Spleen (tissue), 11 donors: ENCODE measurements around the gene TOM1L1. TPM values are rescaled to one million over a fixed set of nuclear protein-coding genes. Genes with fewer than 3 reads are reported as not detected.

Experiments
- DNase-seq: peaks from one replicate; pipeline ENCODE4 v3.0.0-alpha.2; 2020
- H3K27ac ChIP-seq, 8 donors: fragments of 200-600 bp; sonication (generic) in 7 of 8; 1 replicate in 4 of 8; 2 replicates in 4 of 8; pipeline versions ENCODE4 v1.5.0 to v1.8.0; 2016 to 2021; ENCODE audit warnings: inconsistent platforms in 4 of 8, mild to moderate bottlenecking in 4 of 8, moderate library complexity in 1 of 8
- H3K27me3 ChIP-seq, 7 donors: fragments of 200-600 bp; sonication (generic) in 6 of 7; replicated peaks in 1 of 7; 1 replicate in 4 of 7; 2 replicates in 3 of 7; pipeline versions ENCODE4 v1.5.0 to v1.8.0; 2016 to 2021; ENCODE audit warnings: inconsistent platforms in 3 of 7, mild to moderate bottlenecking in 1 of 7
- H3K36me3 ChIP-seq, 6 donors: fragments of 200-600 bp; sonication (generic) in 5 of 6; 1 replicate in 4 of 6; 2 replicates in 2 of 6; pipeline versions ENCODE4 v1.5.0 to v1.8.0; 2016 to 2021; ENCODE audit warnings: inconsistent platforms in 2 of 6
- H3K4me1 ChIP-seq, 6 donors: fragments of 200-600 bp; sonication (generic) in 5 of 6; 1 replicate in 3 of 6; 2 replicates in 3 of 6; pipeline versions ENCODE4 v1.5.0 to v1.8.0; 2016 to 2021; ENCODE audit warnings: inconsistent platforms in 3 of 6
- H3K4me3 ChIP-seq, 8 donors: fragments of 200-600 bp; sonication (generic) in 7 of 8; 1 replicate in 4 of 8; 2 replicates in 4 of 8; pipeline versions ENCODE4 v1.5.0 to v1.8.0; 2016 to 2021; ENCODE audit warnings: inconsistent platforms in 4 of 8, mild to moderate bottlenecking in 4 of 8, moderate library complexity in 2 of 8
- H3K9me3 ChIP-seq, 8 donors: fragments of 200-600 bp; sonication (generic) in 7 of 8; 1 replicate in 4 of 8; 2 replicates in 4 of 8; pipeline versions ENCODE4 v1.5.0 to v1.8.0; 2016 to 2021; ENCODE audit warnings: inconsistent platforms in 4 of 8
- CTCF ChIP-seq, 11 experiments: fragments of 200-600 bp in 7 of 11; fragments of 450-650 bp in 4 of 11; sonication (generic) in 4 of 11; IDR thresholded peaks in 8 of 11; conservative IDR thresholded peaks in 3 of 11; 1 replicate in 7 of 11; 2 replicates in 4 of 11; pipeline versions ENCODE4 v1.4.0 to v1.8.0; 2016 to 2021; ENCODE audit warnings: antibody characterized with exemption in 11 of 11, inconsistent platforms in 4 of 11, mild to moderate bottlenecking in 1 of 11
- POLR2A ChIP-seq, 3 donors: fragments of 450-650 bp; IDR thresholded peaks; one replicate each; pipeline ENCODE4 v1.5.1; 2017; ENCODE audit warnings: antibody characterized with exemption in 3 of 3, mild to moderate bottlenecking in 1 of 3
- POLR2AphosphoS5 ChIP-seq, 3 donors: sonication (generic); formaldehyde crosslinking; IDR thresholded peaks; one replicate each; pipeline ENCODE4 v1.5.1; 2017; ENCODE audit warnings: antibody characterized with exemption in 3 of 3
- WGBS, 5 donors: extraction: QIAGEN DNeasy Blood & Tissue Kit in 3 of 5; methylation state at CpG; one replicate each; pipeline versions ENCODE4 v1.1.5 to v1.1.7; 2013 to 2018; 5-methylcytosine and 5-hydroxymethylcytosine counted together
- intact Hi-C: fragments of 100-400 bp; cut with DNase I; formaldehyde crosslinking; loops from one replicate; pipeline ENCODE4 v1.15.0; 2023; ENCODE audit warnings: low total_unique reads
- polyA plus RNA-seq, 3 donors: library from polyadenylated mRNA; stranded (reverse); fragments of 200-250 nt; gene quantifications; one replicate each; pipeline ENCODE4 v1.2.1, GENCODE V29; 2013
- total RNA-seq, 7 donors: library from RNA; depleted of rRNA in 3 of 7; stranded (reverse); fragments of >200 nt in 3 of 7; fragmentation: NEBNext Ultra II Directional in 4 of 7; extraction: Animal tissue kit (Norgen Biotek cat#: 25700) in 4 of 7; gene quantifications; one replicate each; pipeline versions ENCODE4 v1.1.0 to v1.2.1, GENCODE V29; 2016 to 2021
- donor health status: healthy with polysubstance abuse.
- donor health status: DM: no; HTN: no; CAD: no; lungs with moderate emphysema.
- donor health status: DM: no; HTN: no; CAD: no.
- donor health status: Bipolar disorder and iron deficiency.
- donor health status: healthy.
- donor health status: DM: no; HTN: no; CAD: no.
- donor health status: DM: yes; HTN: yes; CAD: no.

The TOM1L1 gene
- total and polyA plus RNA-seq, 10 donors, result 2.3 to 14.3 (median 4.2) TPM

- Histone ChIP-seq H3K9me3 (peaks cover 0 to 4% (median under 1%) of the 10 kb centered on the region in 8 donors), H3K4me3 (no peak overlapping the region), H3K27me3 (no peaks in the 10 kb centered on the region), H3K27ac (no peak overlapping the region), H3K36me3 (no peaks in the 10 kb centered on the region), H3K4me1 (peaks cover 2 to 10% (median 5%) of the 10 kb centered on the region in 6 donors)
- no peak for DNase-seq
- 87 to 98% (median 92%) methylated on average over 3 of the region's 3 CpGs for WGBS, 5 donors
- TF ChIP-seq POLR2AphosphoS5 (IDR thresholded peaks at IDR 0.05) (no peak), CTCF (IDR thresholded peaks at IDR 0.05 in 8 of 11, conservative IDR thresholded peaks at IDR 0.05 in 3 of 11) (no peak), POLR2A (IDR thresholded peaks at IDR 0.05) (no peak)
- intact Hi-C loops, result no loop called here
Measured at GRCh38 chr17:54974759-54975158, 74.1 kb downstream of the TOM1L1 start.

GRCh38 chr17:54976316-54976715 is 75.7 kb downstream of the TOM1L1 start:
- no peaks in the 10 kb centered on the region for H3K36me3 ChIP-seq
- no peak overlapping the region for H3K4me3 ChIP-seq
- no peaks in the 10 kb centered on the region for H3K27me3 ChIP-seq
- DNase-seq, result no peak
- no peak overlapping the region for H3K27ac ChIP-seq
- TF ChIP-seq POLR2AphosphoS5 (IDR thresholded peaks at IDR 0.05), result no peak
- no peak for TF ChIP-seq POLR2A (IDR thresholded peaks at IDR 0.05)
- TF ChIP-seq CTCF (IDR thresholded peaks at IDR 0.05 in 8 of 11, conservative IDR thresholded peaks at IDR 0.05 in 3 of 11), result no peak
- H3K9me3 ChIP-seq, result peaks cover 0 to 17% (median 11%) of the 10 kb centered on the region in 8 donors
- H3K4me1 ChIP-seq, result no peaks in the 10 kb centered on the region
- WGBS, 5 donors, result 87 to 100% (median 92%) methylated on average over 3 of the region's 3 CpGs
- intact Hi-C loops, result no loop called here

GRCh38 chr17:54977744-54978143 is 77.1 kb downstream of the TOM1L1 start:
- no peaks in the 10 kb centered on the region for H3K36me3 ChIP-seq
- H3K4me3 ChIP-seq, result no peak overlapping the region
- no peaks in the 10 kb centered on the region for H3K4me1 ChIP-seq
- H3K9me3 ChIP-seq, result peaks cover 0 to 17% (median 11%) of the 10 kb centered on the region in 8 donors
- WGBS, 5 donors, result 94 to 97% (median 95%) methylated on average over 2 of the region's 2 CpGs
- intact Hi-C loops, result no loop called here
- TF ChIP-seq POLR2A (IDR thresholded peaks at IDR 0.05) (no peak), POLR2AphosphoS5 (IDR thresholded peaks at IDR 0.05) (no peak), CTCF (IDR thresholded peaks at IDR 0.05 in 8 of 11, conservative IDR thresholded peaks at IDR 0.05 in 3 of 11) (no peak)
- no peak overlapping the region for H3K27ac ChIP-seq
- H3K27me3 ChIP-seq, result no peaks in the 10 kb centered on the region
- no peak for DNase-seq

- intact Hi-C loops, result no loop called here
- TF ChIP-seq POLR2AphosphoS5 (IDR thresholded peaks at IDR 0.05), result no peak
- no peak for TF ChIP-seq CTCF (IDR thresholded peaks at IDR 0.05 in 8 of 11, conservative IDR thresholded peaks at IDR 0.05 in 3 of 11)
- TF ChIP-seq POLR2A (IDR thresholded peaks at IDR 0.05), result no peak
- Histone ChIP-seq H3K27ac (no peak overlapping the region), H3K9me3 (peaks cover 0 to 17% (median 11%) of the 10 kb centered on the region in 8 donors), H3K4me3 (no peak overlapping the region), H3K4me1 (no peaks in the 10 kb centered on the region), H3K36me3 (no peaks in the 10 kb centered on the region), H3K27me3 (no peaks in the 10 kb centered on the region)
- DNase-seq, result no peak
Measured at GRCh38 chr17:54979657-54980056, 79.0 kb downstream of the TOM1L1 start.
